Gastroesophageal sphincter (tissue), 4 donors: ENCODE results near the gene FLYWCH2. TPM values are rescaled to one million over a fixed set of nuclear protein-coding genes. Genes with fewer than 3 reads are reported as not detected.

Source experiments
- ATAC-seq: fragments of 150-250 bp; one replicate; pipeline ENCODE4 v1.9.1; 2016; ENCODE audit warnings: mild to moderate bottlenecking, moderate library complexity
- H3K27ac ChIP-seq, 4 donors: fragments of 200-600 bp; sonication (generic) in 3 of 4; 1 replicate in 3 of 4; 2 replicates in 1 of 4; pipeline ENCODE4 v1.5.1; 2016 to 2019
- H3K27me3 ChIP-seq: fragments of 200-600 bp; sonication (generic); one replicate; pipeline ENCODE4 v1.5.1; 2019
- H3K36me3 ChIP-seq, 2 donors: fragments of 200-600 bp; sonication (generic); one replicate each; pipeline ENCODE4 v1.5.1; 2019; ENCODE audit warnings: control low read depth in 1 of 2
- H3K4me1 ChIP-seq, 3 donors: fragments of 200-600 bp; sonication (generic); 1 replicate in 2 of 3; 2 replicates in 1 of 3; pipeline ENCODE4 v1.5.1; 2016 to 2019; ENCODE audit warnings: control low read depth in 2 of 3
- H3K4me3 ChIP-seq, 2 donors: fragments of 200-600 bp; sonication (generic); one replicate each; pipeline ENCODE4 v1.5.1; 2019; ENCODE audit warnings: mild to moderate bottlenecking in 1 of 2, moderate library complexity in 1 of 2
- H3K9me3 ChIP-seq, 3 donors: fragments of 200-600 bp; sonication (generic); one replicate each; pipeline ENCODE4 v1.5.1; 2017 to 2019; ENCODE audit warnings: control low read depth in 2 of 3
- EP300 ChIP-seq: sonication (generic); formaldehyde crosslinking; IDR thresholded peaks from one replicate; pipeline ENCODE4 v1.6.1; 2017; ENCODE audit warnings: antibody characterized with exemption, mild to moderate bottlenecking
- POLR2A ChIP-seq, 2 donors: fragments of 450-650 bp; IDR thresholded peaks; one replicate each; pipeline ENCODE4 v1.6.1; 2017; ENCODE audit warnings: antibody characterized with exemption in 2 of 2, mild to moderate bottlenecking in 2 of 2, moderate library complexity in 1 of 2
- POLR2AphosphoS5 ChIP-seq: sonication (generic); formaldehyde crosslinking; IDR thresholded peaks from one replicate; pipeline ENCODE4 v1.6.1; 2017; ENCODE audit warnings: antibody characterized with exemption
- WGBS, 2 donors: methylation state at CpG; one replicate each; pipeline ENCODE4 v1.1.5; 2018; ENCODE audit warnings: low coverage in 1 of 2; 5-methylcytosine and 5-hydroxymethylcytosine counted together
- total RNA-seq, 4 donors: library from RNA; depleted of rRNA; stranded (reverse); fragments of >200 nt; gene quantifications; one replicate each; pipeline ENCODE4 v1.1.0, GENCODE V29; 2016
- TF ChIP-seq, protein P1 (sequence below), 4 experiments: fragments of 200-600 bp in 2 of 4; fragments of 450-650 bp in 2 of 4; sonication (generic) in 1 of 4; IDR thresholded peaks; one replicate each; pipeline ENCODE4 v1.5.1; 2017 to 2019; ENCODE audit warnings: antibody characterized with exemption in 4 of 4, mild to moderate bottlenecking in 2 of 4, moderate library complexity in 2 of 4

FLYWCH2 gene
- total RNA-seq, 4 donors from 2014 or later, result 21.9 to 69.1 (median 38.8) TPM

DNA sequence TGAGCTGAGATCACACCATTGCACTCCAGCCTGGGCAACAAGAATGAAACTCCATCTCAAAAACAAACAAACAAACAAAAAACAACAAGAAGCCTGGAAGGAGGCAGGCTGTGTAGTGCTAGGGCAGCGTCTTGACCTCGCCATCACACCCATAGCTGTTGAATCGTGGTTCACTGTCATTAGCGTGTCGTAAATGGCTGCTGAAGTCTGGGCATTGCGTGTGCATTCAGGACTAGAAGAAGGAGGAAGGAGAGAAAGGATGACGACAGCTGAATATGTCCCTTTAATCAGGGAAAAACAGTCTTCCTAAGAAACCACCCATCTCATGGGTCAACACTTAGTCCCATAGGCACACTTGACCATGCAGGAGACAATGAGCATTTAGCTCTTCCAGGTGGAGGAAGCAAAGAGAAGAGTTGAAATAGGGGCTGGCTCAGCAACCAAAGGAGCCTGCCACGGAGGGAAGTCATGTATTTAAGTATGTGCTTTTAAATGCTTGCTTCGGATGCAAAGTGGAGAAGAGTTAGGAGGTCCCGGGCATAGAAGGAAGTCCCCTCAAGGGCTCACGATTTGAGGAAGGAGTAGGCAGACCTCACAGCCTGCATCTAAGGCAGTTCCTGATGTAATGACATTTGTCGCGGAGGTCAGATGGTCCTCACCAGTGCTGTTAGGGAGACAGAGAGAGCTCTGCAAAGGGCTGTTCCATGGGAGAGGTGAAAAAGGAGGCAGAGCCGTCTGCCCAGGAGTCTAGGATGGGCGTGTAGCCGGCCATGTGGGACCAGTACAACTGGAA, 33.9 kb upstream of the FLYWCH2 start:
- 74 to 82% methylated on average over 7 to 11 of the region's 16 CpGs for WGBS, 2 donors
- H3K9me3 ChIP-seq, result peaks cover 0 to 18% (median 0%) of the 10 kb centered on the region in 3 donors
- peaks cover 78% of the 10 kb centered on the region for H3K27me3 ChIP-seq
- no peak overlapping the region for H3K4me3 ChIP-seq
- no peaks in the 10 kb centered on the region for H3K4me1 ChIP-seq
- TF ChIP-seq EP300 (no peak), POLR2A (IDR thresholded peaks at IDR 0.05) (no peak), POLR2AphosphoS5 (no peak)
- TF ChIP-seq, protein P1, sequence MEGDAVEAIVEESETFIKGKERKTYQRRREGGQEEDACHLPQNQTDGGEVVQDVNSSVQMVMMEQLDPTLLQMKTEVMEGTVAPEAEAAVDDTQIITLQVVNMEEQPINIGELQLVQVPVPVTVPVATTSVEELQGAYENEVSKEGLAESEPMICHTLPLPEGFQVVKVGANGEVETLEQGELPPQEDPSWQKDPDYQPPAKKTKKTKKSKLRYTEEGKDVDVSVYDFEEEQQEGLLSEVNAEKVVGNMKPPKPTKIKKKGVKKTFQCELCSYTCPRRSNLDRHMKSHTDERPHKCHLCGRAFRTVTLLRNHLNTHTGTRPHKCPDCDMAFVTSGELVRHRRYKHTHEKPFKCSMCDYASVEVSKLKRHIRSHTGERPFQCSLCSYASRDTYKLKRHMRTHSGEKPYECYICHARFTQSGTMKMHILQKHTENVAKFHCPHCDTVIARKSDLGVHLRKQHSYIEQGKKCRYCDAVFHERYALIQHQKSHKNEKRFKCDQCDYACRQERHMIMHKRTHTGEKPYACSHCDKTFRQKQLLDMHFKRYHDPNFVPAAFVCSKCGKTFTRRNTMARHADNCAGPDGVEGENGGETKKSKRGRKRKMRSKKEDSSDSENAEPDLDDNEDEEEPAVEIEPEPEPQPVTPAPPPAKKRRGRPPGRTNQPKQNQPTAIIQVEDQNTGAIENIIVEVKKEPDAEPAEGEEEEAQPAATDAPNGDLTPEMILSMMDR (IDR thresholded peaks at IDR 0.05), result no peak
- ATAC-seq, result no peak
- H3K36me3 ChIP-seq, result no peaks in the 10 kb centered on the region
- no peak overlapping the region for H3K27ac ChIP-seq

- 83 to 90% methylated on average over 1 to 2 of the region's 16 CpGs for whole genome bisulfite sequencing, 2 donors
- TF ChIP-seq EP300 (no peak), POLR2AphosphoS5 (no peak), POLR2A (IDR thresholded peaks at IDR 0.05) (no peak)
- TF ChIP-seq, protein P1 (IDR thresholded peaks at IDR 0.05), result no peak
- Histone ChIP-seq H3K36me3 (no peaks in the 10 kb centered on the region), H3K9me3 (peaks cover 0 to 23% (median 0%) of the 10 kb centered on the region in 3 donors), H3K4me1 (no peaks in the 10 kb centered on the region), H3K27me3 (peaks cover 86% of the 10 kb centered on the region), H3K27ac (no peak overlapping the region), H3K4me3 (no peak overlapping the region)
- no peak for ATAC-seq
Measured at GRCh38 chr16:2852003-2852730, 30.8 kb upstream of the FLYWCH2 start.

DNA sequence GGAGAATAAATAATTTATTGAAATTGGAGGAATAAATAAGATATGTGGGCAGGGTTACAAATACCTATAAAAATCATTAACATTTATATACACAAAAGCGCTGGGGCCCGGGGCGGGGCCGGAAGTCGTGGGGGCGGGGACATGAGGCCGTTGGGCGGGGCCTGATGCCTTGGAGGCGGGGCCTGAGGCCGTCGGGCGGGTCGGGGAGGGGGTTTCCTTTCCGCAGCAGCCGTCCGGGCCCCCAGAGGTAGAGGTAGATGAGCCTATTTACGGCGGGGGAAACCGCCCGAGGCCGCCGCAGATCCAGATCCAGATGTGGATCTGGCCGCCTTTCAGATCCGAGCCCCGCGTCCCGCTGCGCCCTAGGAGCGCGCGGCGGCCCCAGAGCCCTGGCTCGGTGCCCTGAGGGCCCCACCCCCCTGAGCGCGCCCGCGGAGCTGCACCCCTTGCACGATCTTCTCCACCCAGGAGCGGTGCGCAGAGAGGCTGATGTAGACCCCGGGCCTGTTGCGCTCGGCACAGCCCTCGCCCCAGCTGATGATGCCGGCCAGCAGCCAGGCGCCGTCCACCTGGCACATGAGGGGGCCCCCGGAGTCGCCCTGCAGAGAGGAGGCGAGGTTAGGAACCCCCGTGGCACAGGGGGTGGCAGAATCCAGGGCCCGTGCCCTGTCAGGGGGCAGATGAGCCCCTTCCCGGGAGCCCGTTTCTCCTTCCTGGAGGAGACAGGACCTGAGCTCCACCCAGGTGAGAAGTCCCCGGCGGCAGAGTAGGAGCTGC, 30.1 kb upstream of the FLYWCH2 start:
- Histone ChIP-seq H3K9me3 (peaks cover 0 to 23% (median 0%) of the 10 kb centered on the region in 3 donors), H3K27me3 (peaks cover 92% of the 10 kb centered on the region), H3K27ac (no peak overlapping the region), H3K4me3 (no peak overlapping the region), H3K36me3 (no peaks in the 10 kb centered on the region), H3K4me1 (peaks cover 0 to 6% (median 0%) of the 10 kb centered on the region in 3 donors)
- TF ChIP-seq, protein P1 (IDR thresholded peaks at IDR 0.05), result no peak
- TF ChIP-seq POLR2AphosphoS5, result no peak
- no peak for TF ChIP-seq EP300
- TF ChIP-seq POLR2A (IDR thresholded peaks at IDR 0.05), result no peak
- no peak for ATAC-seq
- WGBS, 2 donors, result 32% methylated on average over 9 of the region's 56 CpGs; no CpG with 5 or more reads in 1 of the 2 donors

- H3K27ac ChIP-seq, result no peak overlapping the region
- TF ChIP-seq POLR2A (IDR thresholded peaks at IDR 0.05) (no peak), POLR2AphosphoS5 (no peak), EP300 (no peak)
- TF ChIP-seq, protein P1 (IDR thresholded peaks at IDR 0.05), result no peak
- ATAC-seq, result no peak
- peaks cover 93% of the 10 kb centered on the region for H3K27me3 ChIP-seq
- H3K36me3 ChIP-seq, result no peaks in the 10 kb centered on the region
- peaks cover 0 to 10% (median 0%) of the 10 kb centered on the region in 3 donors for H3K4me1 ChIP-seq
- WGBS, 2 donors, result 72 to 89% methylated on average over 2 to 3 of the region's 18 CpGs
- H3K4me3 ChIP-seq, result no peak overlapping the region
- peaks cover 0 to 18% (median 0%) of the 10 kb centered on the region in 3 donors for H3K9me3 ChIP-seq
Measured at GRCh38 chr16:2853531-2854073, 29.4 kb upstream of the FLYWCH2 start.
